Measurements from ENCODE around the gene HECW1. TPM values are rescaled to one million over a fixed set of nuclear protein-coding genes. Genes with fewer than 3 reads are reported as not detected.

HECW1 gene
- total RNA-seq, 3 donors from 2014 or later (not counting 1 experiment from before 2014, with no cell fraction given): not detected

- Histone ChIP-seq H3K9me3 (ENCODE audit: control insufficient read depth, insufficient read depth, low read length) (no peaks in the 10 kb centered on the region), H3K4me3 (ENCODE audit: low read length) (no peak overlapping the region), H3K27ac (ENCODE audit: low read length) (no peak overlapping the region), H3K4me1 (ENCODE audit: control insufficient read depth, insufficient read depth, low read length) (no peaks in the 10 kb centered on the region), H3K27me3 (ENCODE audit: control insufficient read depth, insufficient read depth, low read length) (no peaks in the 10 kb centered on the region), H3K36me3 (ENCODE audit: control insufficient read depth, insufficient read depth, low read length) (no peaks in the 10 kb centered on the region)
- intact Hi-C loops (cut with micrococcal nuclease): no loop called here
- H3K4me1 Mint-ChIP-seq: no peaks in the 10 kb centered on the region
- no peak for DNase-seq
- ATAC-seq: no peak
- peaks cover 8 to 14% of the 10 kb centered on the region in 2 donors for H3K27me3 Mint-ChIP-seq (ENCODE audit: low read depth in 2 of 2)
- no peak overlapping the region for H3K4me3 Mint-ChIP-seq
- no peaks in the 10 kb centered on the region for H3K9me3 Mint-ChIP-seq
- no peaks in the 10 kb centered on the region for H3K36me3 Mint-ChIP-seq
- no peak overlapping the region for H3K27ac Mint-ChIP-seq
- TF ChIP-seq CTCF (IDR thresholded peaks at IDR 0.05): no peak
Observed at GRCh38 chr7:43211693-43212092, 99.2 kb downstream of the HECW1 start.

- H3K9me3 Mint-ChIP-seq: no peaks in the 10 kb centered on the region
- WGBS (ENCODE audit: insufficient coverage): 56% methylated on average over 1 of the region's 3 CpGs
- no peak overlapping the region for H3K4me3 Mint-ChIP-seq
- no peak overlapping the region for H3K27ac ChIP-seq (ENCODE audit: low read length)
- no peak for TF ChIP-seq CTCF (IDR thresholded peaks at IDR 0.05)
- H3K27ac Mint-ChIP-seq: no peak overlapping the region
- H3K27me3 Mint-ChIP-seq (ENCODE audit: low read depth in 2 of 2): peaks cover 8 to 21% of the 10 kb centered on the region in 2 donors
- H3K9me3 ChIP-seq (ENCODE audit: control insufficient read depth, insufficient read depth, low read length): no peaks in the 10 kb centered on the region
- H3K4me1 Mint-ChIP-seq: no peaks in the 10 kb centered on the region
- H3K4me3 ChIP-seq (ENCODE audit: low read length): no peak overlapping the region
- H3K27me3 ChIP-seq (ENCODE audit: control insufficient read depth, insufficient read depth, low read length): no peaks in the 10 kb centered on the region
- H3K36me3 Mint-ChIP-seq: no peaks in the 10 kb centered on the region
- no peak for DNase-seq
- ATAC-seq: no peak
- H3K4me1 ChIP-seq (ENCODE audit: control insufficient read depth, insufficient read depth, low read length): no peaks in the 10 kb centered on the region
- no peaks in the 10 kb centered on the region for H3K36me3 ChIP-seq (ENCODE audit: control insufficient read depth, insufficient read depth, low read length)
- intact Hi-C loops (cut with micrococcal nuclease): no loop called here
Observed at GRCh38 chr7:43212921-43213320, 100.5 kb downstream of the HECW1 start.

- intact Hi-C loops (cut with micrococcal nuclease): no loop called here
Observed at GRCh38 chr7:43215061-43215460, 102.6 kb downstream of the HECW1 start.

More at GRCh38 chr7:43215061-43215460, 102.6 kb downstream of the HECW1 start:
- Mint-ChIP-seq H3K27me3 (ENCODE audit: low read depth in 2 of 2) (peaks cover 9 to 21% of the 10 kb centered on the region in 2 donors), H3K9me3 (peaks cover 0 to 3% of the 10 kb centered on the region in 2 donors), H3K4me1 (no peaks in the 10 kb centered on the region), H3K36me3 (no peaks in the 10 kb centered on the region), H3K4me3 (no peak overlapping the region), H3K27ac (no peak overlapping the region)
- Histone ChIP-seq H3K4me1 (ENCODE audit: control insufficient read depth, insufficient read depth, low read length) (no peaks in the 10 kb centered on the region), H3K4me3 (ENCODE audit: low read length) (no peak overlapping the region), H3K36me3 (ENCODE audit: control insufficient read depth, insufficient read depth, low read length) (no peaks in the 10 kb centered on the region), H3K27ac (ENCODE audit: low read length) (no peak overlapping the region), H3K27me3 (ENCODE audit: control insufficient read depth, insufficient read depth, low read length) (no peaks in the 10 kb centered on the region), H3K9me3 (ENCODE audit: control insufficient read depth, insufficient read depth, low read length) (no peaks in the 10 kb centered on the region)
- DNase-seq: no peak
- no peak for ATAC-seq
- no peak for TF ChIP-seq CTCF (IDR thresholded peaks at IDR 0.05)
- WGBS (ENCODE audit: insufficient coverage): 80% methylated on average over 6 of the region's 6 CpGs

All from natural killer cell (primary cell).